PC-3 (cell line): ENCODE measurements around the gene EMILIN2.

Experiments used
- CTCF ChIP-seq: fragments of 300-600 bp; sonication (generic); conservative IDR thresholded peaks from 2 replicates; pipeline ENCODE4 v1.5.1; 2017; ENCODE audit warnings: antibody characterized with exemption, low read depth, mild to moderate bottlenecking, low read length
- EZH2 ChIP-seq: fragments of 300-600 bp; sonication (generic); IDR thresholded peaks from one replicate; pipeline ENCODE4 v1.6.1; 2017; ENCODE audit warnings: antibody characterized with exemption, mild to moderate bottlenecking, low read length; ENCODE audit not compliant: unreplicated experiment

GRCh38 chr18:2890606-2891005 is 43.8 kb downstream of the EMILIN2 start:
- TF ChIP-seq CTCF (no peak), EZH2 (no peak)
